ENCODE results near the gene BARX1. TPM values are rescaled to one million over a fixed set of nuclear protein-coding genes. Genes with fewer than 3 reads are reported as not detected.

BARX1 gene
- total and polyA plus RNA-seq, 12 donors = 0.32 TPM; not detected in 11

GRCh38 chr9:93910196-93910595 lies 45.0 kb downstream of the BARX1 start:
- no peak overlapping the region for H3K27ac ChIP-seq

GRCh38 chr9:93909242-93909616 lies 45.9 kb downstream of the BARX1 start:
- no peaks in the 10 kb centered on the region for H3K4me1 ChIP-seq (replicated peaks in 1 of 2)
- H3K27ac ChIP-seq = no peak overlapping the region
- DNase-seq = no peak
- H3K27me3 ChIP-seq = no peaks in the 10 kb centered on the region
- intact Hi-C loops (cut with DNase I) = no loop called here
- H3K4me3 ChIP-seq = no peak overlapping the region
- no peaks in the 10 kb centered on the region for H3K9me3 ChIP-seq (replicated peaks in 1 of 3)
- H3K36me3 ChIP-seq (replicated peaks in 1 of 2) = no peaks in the 10 kb centered on the region
- WGBS, 4 donors = 52 to 64% (median 57%) methylated on average over 6 of the region's 6 CpGs
- TF ChIP-seq CTCF (IDR thresholded peaks at IDR 0.05) (no peak), POLR2A (IDR thresholded peaks at IDR 0.05) (no peak)

More at GRCh38 chr9:93910196-93910595, 45.0 kb downstream of the BARX1 start:
- H3K9me3 ChIP-seq (replicated peaks in 1 of 3) = no peaks in the 10 kb centered on the region
- intact Hi-C loops (cut with DNase I) = no loop called here
- WGBS, 4 donors = 83 to 92% (median 87%) methylated on average over 4 to 10 of the region's 10 CpGs
- no peaks in the 10 kb centered on the region for H3K36me3 ChIP-seq (replicated peaks in 1 of 2)
- no peaks in the 10 kb centered on the region for H3K4me1 ChIP-seq (replicated peaks in 1 of 2)
- TF ChIP-seq CTCF (IDR thresholded peaks at IDR 0.05) = no peak
- no peak for TF ChIP-seq POLR2A (IDR thresholded peaks at IDR 0.05)
- no peaks in the 10 kb centered on the region for H3K27me3 ChIP-seq
- H3K4me3 ChIP-seq = no peak overlapping the region
- DNase-seq = no peak

- H3K27ac ChIP-seq = no peak overlapping the region
- no peaks in the 10 kb centered on the region for H3K36me3 ChIP-seq (replicated peaks in 1 of 2)
- TF ChIP-seq POLR2A (IDR thresholded peaks at IDR 0.05) (no peak), CTCF (IDR thresholded peaks at IDR 0.05) (no peak)
- intact Hi-C loops (cut with DNase I) = no loop called here
- no peaks in the 10 kb centered on the region for H3K27me3 ChIP-seq
- WGBS, 4 donors = 51 to 57% (median 54%) methylated on average over 13 to 15 of the region's 15 CpGs
- no peak for DNase-seq
- H3K4me3 ChIP-seq = no peak overlapping the region
- no peaks in the 10 kb centered on the region for H3K4me1 ChIP-seq (replicated peaks in 1 of 2)
- no peaks in the 10 kb centered on the region for H3K9me3 ChIP-seq (replicated peaks in 1 of 3)
Observed at GRCh38 chr9:93908591-93909241, 46.4 kb downstream of the BARX1 start.

- no peaks in the 10 kb centered on the region for H3K27me3 ChIP-seq
- H3K36me3 ChIP-seq (replicated peaks in 1 of 2) = no peaks in the 10 kb centered on the region
- H3K9me3 ChIP-seq (replicated peaks in 1 of 3) = no peaks in the 10 kb centered on the region
- no peak overlapping the region for H3K27ac ChIP-seq
- WGBS, 4 donors = 94 to 98% (median 97%) methylated on average over 4 to 5 of the region's 5 CpGs
- no peaks in the 10 kb centered on the region for H3K4me1 ChIP-seq (replicated peaks in 1 of 2)
- H3K4me3 ChIP-seq = no peak overlapping the region
- DNase-seq = no peak
- intact Hi-C loops (cut with DNase I) = no loop called here
- no peak for TF ChIP-seq POLR2A (IDR thresholded peaks at IDR 0.05)
- no peak for TF ChIP-seq CTCF (IDR thresholded peaks at IDR 0.05)
Observed at GRCh38 chr9:93907551-93908199, 47.5 kb downstream of the BARX1 start.
